Midbrain (tissue), 1 donor: ENCODE results near the gene PJA1.

Experiments used
- DNase-seq: peaks from one replicate; lab custom pipeline; 2025; lab: John Stamatoyannopoulos, UW

The PJA1 gene

GRCh38 chrX:69165087-69165651 lies at the start of gene PJA1:
TSS of gene PJA1 (minus strand) at chrX:69165453. CDS start at chrX:69163073, 2,380 bp downstream.
- peak; percentile 72 for DNase-seq

DNA sequence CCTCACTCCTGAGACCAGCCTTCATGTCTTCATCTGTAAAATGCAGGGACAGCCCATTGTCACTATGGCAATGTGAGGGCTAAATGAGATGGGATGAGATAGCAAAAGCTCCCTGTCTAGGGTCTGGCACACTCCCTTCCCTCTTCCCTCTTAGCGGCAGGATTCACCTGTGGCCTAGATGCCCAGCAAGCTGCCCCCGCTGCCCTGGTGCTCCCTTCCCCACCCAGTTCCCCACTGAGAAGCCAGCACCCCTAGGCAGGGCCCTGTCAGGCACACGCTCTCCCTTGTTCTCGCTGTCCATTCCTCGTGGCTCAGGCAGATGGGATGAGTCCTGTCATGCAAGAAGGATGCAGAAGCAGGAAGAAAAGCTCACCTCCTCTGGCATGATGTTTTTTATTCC lies 49.2 kb upstream of the PJA1 start:
- DNase-seq = no peak

GRCh38 chrX:69211701-69212100 lies 46.4 kb upstream of the PJA1 start:
- no peak for DNase-seq

DNA sequence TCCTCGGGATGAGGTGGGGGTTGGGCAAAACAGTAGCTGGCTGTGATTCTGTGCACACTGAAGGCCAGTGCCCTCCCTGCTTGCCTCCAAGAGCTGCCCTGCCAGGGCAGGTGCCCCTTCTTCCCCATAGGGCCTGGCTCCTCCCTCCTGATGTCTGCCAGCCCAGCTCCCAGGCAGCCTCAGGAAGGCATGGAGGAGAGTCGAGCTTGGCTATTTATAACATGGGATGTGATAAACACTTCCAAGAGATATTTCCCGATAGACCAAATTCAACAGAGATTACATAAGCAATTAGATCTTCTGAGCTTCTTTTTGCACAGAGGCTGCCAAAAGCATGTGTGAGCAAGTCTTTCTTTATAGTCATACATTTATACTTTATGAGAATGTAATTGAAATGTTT lies 45.3 kb upstream of the PJA1 start:
- no peak for DNase-seq

DNA sequence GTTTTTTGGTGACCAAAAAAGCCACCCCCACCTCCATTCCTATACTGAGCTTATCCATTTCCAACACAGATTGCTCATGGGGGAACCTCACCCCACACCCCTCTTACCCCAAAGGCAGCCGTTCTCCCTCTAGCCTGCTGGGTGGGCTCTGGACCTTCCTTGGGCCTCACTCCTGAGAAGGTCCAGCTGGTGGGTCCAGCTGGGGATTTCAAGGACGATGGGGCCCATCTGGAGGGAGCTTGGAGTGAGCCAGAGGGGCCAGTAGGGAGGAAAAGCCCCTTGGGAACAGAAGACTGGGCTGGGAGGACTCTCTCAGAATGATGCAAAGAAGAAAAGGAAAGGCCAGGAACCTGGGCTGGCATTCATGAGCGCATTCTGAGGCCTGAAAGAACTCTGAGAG lies 42.0 kb upstream of the PJA1 start:
- DNase-seq = no peak

- DNase-seq = no peak
Measured at GRCh38 chrX:69203638-69204037, 38.4 kb upstream of the PJA1 start.

GRCh38 chrX:69197690-69198089 lies 32.4 kb upstream of the PJA1 start:
- DNase-seq = no peak

GRCh38 chrX:69196666-69197065 lies 31.4 kb upstream of the PJA1 start:
- no peak for DNase-seq

GRCh38 chrX:69195810-69196209 lies 30.6 kb upstream of the PJA1 start:
- no peak for DNase-seq

DNA sequence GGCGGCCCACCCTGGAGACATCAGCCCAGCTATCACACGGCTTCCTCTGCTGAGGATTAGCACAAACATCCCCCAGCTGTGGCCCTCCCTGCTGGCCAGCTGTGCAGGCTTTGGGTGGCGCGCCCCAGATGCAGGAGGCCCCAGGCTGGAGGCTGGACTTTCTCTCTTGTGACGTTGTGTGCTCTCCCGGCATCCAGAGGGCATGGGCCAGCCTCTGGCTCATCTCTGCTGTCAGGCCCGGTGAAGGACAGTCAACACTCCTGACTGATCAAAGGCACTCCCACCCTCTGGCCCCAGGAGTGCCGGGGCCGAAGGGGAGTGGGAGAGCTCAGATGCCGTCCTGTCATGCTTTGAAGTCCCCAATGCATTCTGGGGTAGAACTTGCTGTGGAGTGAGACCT lies 29.9 kb upstream of the PJA1 start:
- no peak for DNase-seq

DNA sequence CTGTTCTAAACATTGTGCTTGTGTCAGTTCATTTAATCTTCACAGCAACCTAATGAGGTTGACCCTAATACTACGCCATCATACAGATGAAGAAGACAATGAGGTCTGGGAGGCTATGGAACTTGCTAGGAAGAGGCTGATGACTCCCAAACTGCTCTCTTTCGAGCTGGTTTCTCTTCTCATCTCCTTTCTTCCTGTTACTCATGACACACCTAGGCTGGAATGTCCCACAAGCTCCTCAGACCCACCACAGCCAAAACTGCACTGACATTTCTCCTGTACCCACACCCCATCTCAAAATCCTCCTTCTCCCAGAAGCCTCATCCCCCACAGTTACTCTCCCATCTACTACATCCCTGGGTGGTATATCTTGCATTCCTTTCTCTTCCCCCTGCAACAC lies 27.4 kb upstream of the PJA1 start:
- DNase-seq = no peak

DNA sequence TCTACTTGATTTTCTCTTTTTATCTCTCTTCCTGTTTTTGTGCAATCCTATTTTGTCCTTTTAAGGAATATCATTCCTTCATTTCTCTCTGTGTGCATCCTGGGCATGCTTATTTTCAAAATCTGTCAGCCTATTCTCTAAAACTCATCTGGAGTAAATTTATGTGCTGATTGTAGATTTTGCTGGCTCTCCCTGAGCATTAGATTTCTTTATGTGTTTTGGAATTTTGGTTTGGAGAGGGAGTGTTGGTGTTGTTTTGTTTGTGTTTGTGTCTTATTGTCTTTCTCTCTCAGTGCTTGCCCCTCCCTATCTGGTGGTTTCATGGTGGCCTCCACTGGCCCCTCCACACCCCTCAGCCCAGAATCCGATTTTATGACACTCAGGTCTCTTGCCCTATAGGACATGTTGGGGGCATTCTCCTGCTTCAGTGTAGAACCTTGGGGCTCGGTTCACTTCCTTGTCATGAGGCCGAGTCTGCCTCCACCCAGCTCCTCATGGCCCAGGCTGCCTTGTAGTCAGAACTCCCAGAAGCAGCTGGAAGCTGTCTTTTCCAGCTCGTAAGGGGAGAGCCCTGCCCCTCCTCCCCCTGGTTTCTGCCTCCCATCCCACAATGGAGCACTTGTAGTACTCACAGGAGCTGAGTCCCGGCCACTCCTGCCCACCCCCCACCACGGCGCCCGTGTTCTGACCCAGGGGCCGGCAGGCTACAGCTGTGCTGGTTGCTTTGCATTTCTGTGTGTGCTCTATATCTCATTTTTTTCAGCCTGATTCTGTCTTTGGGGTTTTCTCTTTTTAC lies 24.5 kb upstream of the PJA1 start:
- peak; percentile 58 for DNase-seq

DNA sequence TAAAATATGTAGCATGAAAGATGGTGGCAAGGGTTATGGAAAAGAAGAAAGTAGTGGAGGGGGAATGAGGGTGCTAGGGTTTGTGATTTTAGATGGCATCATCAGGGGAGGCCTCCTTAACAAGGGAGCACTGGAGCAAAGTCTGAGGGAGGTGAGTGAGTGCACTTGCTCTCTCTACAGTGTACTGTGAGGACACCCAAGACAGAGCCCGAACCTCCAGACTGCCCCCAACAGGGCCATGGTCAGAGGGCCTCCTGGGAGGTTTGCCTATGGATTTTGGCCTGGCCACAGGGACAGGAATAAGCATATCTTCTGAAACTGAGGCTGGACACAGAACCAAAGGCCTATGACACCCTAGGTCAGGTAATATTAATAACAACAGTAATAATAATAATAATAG lies 21.4 kb upstream of the PJA1 start:
- DNase-seq = no peak

DNA sequence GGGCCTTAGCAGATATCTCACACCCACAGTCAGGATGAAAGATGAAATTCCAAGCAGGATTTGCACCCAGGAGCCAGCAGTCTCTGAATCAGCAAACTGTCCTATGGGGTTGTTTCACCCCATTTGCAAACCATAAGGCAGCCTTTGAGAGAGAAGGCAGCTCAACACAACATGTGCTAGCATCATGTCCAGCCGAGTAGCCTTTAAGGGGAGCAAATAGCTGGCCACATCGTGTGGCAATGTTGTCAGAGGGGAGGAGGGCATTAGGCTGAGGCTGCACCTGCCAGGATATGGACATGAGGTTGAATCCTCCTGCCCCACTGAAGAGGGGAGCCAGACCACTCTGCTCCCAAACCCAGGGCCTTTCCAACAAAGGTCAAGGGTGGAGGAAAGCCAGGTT lies 20.6 kb upstream of the PJA1 start:
- DNase-seq = no peak

DNA sequence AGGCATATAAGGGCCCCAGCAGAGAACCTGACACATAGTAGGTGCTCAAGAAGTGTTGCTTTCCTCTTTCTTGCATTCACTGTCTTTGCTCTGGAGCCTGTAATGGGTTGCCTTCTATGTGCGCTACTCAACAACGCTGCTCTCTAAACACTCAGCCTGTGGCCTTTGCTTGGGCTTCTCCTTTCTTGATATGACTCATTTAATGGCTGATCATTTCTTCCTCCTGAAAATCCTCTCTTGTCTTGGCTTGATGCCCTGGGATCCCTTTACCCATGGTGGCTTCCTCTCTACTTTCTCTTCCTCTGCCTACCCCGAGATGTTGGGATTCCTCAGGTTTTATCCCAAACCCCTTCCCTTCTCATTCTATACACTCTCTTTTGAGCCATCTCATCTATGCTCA lies 19.9 kb upstream of the PJA1 start:
- no peak for DNase-seq

GRCh38 chrX:69182818-69183380 lies 17.6 kb upstream of the PJA1 start:
- no peak for DNase-seq

DNA sequence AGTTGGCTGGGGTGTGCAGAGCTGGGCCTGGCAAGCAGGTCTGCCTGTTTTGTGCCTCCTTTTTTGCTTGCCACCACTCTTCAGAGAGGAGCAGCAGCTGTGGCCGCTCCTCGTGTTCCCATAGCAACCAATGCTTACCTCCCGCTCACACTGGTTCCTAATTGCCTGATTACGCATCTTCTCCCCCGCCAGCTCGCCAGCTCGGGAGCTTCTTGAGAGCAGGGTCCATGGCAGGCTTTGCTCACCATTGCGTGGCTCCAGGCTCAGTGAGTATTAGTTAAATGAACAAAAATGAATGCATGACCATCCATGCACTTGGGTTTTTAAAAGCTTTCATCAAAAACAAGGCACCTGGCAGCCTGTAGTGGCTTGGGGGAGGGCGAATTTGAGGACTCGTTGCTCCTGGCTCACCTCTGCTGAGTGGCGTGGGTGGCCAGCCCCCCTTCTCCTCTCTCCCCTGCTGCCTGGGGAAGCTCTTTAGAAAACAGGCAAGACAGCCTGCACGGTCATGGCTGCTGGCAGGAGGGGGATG lies 14.2 kb upstream of the PJA1 start:
- DNase-seq = peak; percentile 22

DNA sequence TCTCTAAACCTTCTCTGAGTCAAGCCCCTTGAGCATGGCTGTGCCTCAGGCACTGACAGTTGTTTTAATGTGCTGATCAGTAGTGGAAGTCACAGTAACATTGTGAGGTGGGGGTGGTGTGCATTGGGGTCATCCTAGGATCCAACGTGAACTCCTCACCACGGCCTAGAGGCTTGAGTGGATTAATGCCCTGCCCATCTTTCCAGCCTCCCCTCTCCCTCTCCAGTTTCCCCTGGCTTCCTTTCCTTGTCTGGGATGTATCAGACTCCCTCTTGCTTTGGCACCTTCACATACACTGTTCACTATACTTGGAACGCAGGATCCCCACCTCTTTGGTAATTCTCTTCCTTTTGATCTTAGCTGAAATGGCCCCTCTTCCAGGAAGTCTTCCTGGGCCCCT lies 13.3 kb upstream of the PJA1 start:
- DNase-seq = no peak

DNA sequence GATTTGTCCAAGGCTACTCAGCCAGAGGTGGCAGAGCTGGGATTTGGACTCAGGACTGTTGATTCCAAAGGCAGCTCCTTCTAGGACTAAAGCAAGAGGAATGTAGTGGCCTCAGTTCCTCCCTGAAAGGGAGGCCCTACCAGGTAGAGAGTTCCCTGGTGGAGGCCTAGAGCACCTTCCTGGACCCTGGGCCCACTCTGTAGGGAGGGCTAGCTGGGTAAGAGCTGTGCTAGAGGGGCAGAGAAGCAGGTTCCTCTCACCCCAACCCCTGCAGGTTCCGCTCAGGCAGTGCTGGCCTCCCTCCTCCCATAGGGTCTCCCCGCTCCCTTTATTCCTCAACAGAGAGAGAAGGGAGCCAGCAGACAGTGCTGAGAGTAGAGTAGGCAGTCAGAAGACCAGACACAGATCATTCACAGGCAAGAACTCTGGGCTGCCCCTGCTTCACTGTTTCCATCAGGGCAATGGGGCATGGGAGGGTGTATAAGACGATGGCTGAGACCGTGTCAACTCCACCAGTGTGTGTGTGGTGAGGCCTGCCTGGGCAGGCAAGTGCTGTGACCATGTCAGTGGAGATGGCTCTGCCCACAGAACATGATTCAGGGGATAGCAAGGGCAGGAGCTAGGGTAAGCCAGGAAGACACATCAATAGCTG lies 12.4 kb upstream of the PJA1 start:
- no peak for DNase-seq

DNA sequence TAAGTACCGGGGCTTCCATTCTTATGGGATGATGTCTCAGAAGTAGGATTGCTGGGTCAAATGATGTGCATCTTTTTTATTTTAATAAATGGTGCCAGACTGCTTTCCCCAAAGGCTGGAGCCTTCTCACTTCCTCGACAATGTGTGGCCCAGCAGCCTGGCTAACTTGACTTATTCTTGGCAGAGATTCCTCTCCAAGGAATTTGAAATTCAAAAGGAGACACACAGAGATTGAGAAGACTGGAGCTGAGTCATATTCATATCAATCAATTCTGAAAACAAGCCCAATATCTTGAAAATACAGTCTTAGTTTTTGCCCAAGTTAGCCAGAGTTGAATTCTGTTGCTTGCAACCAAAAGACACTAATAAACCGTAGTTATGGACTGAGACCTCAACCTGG lies 10.8 kb upstream of the PJA1 start:
- DNase-seq = no peak

DNA sequence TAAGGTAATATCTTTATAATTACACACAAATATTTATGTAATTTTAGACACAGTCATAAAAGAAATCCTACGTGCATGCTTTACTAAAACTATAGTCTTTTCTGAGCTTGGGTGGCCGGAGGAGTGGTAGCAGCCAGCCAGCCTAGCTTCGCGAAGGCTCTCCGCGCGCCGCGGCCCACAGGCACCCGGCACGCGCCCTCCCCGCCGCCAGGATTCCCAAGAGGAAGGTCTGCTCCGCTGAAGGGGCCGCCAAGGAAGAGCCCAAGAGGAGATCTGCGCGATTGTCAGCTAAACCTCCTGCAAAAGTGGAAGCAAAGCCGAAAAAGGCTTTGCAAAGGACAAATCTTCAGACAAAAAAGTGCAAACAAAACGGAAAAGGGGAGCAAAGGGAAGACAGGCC lies 8.7 kb upstream of the PJA1 start:
- DNase-seq = no peak

GRCh38 chrX:69172937-69173336 lies 7.7 kb upstream of the PJA1 start:
- no peak for DNase-seq

GRCh38 chrX:69170319-69170718 lies 5.1 kb upstream of the PJA1 start:
- no peak for DNase-seq
